ENCODE measurements around the gene SWI5.
"Not testable (repeated sequence)": the region's sequence is repeated elsewhere in the genome, so short reads cannot be mapped to it uniquely, and the experiment has no call there.

The SWI5 gene

GRCh38 chr9:128276008-128276573 lies at the start of gene SWI5:
TSS of gene SWI5 (plus strand) at chr9:128276276.
- peak; percentile 100 for DNase-seq (ENCODE audit: low read depth)

- DNase-seq (ENCODE audit: low read depth) = no peak
These were observed 49.7 kb upstream of the SWI5 start for GRCh38 chr9:128226412-128226801.

GRCh38 chr9:128230897-128231296 lies 45.2 kb upstream of the SWI5 start:
- not testable (repeated sequence) for DNase-seq (ENCODE audit: low read depth)

GRCh38 chr9:128231638-128232527 lies 44.2 kb upstream of the SWI5 start:
- DNase-seq (ENCODE audit: low read depth) = no peak

- DNase-seq (ENCODE audit: low read depth) = no peak
These were observed 43.3 kb upstream of the SWI5 start for GRCh38 chr9:128232528-128233428.

GRCh38 chr9:128233817-128234406 lies 42.2 kb upstream of the SWI5 start:
- DNase-seq (ENCODE audit: low read depth) = no peak

GRCh38 chr9:128242124-128242523 lies 34.0 kb upstream of the SWI5 start:
- DNase-seq (ENCODE audit: low read depth) = no peak

- no peak for DNase-seq (ENCODE audit: low read depth)
These were observed 33.3 kb upstream of the SWI5 start for GRCh38 chr9:128242828-128243214.

- no peak for DNase-seq (ENCODE audit: low read depth)
These were observed 32.7 kb upstream of the SWI5 start for GRCh38 chr9:128243215-128244018.

GRCh38 chr9:128244091-128244836 lies 31.8 kb upstream of the SWI5 start:
- no peak for DNase-seq (ENCODE audit: low read depth)

- no peak for DNase-seq (ENCODE audit: low read depth)
These were observed 31.2 kb upstream of the SWI5 start for GRCh38 chr9:128244837-128245231.

- DNase-seq (ENCODE audit: low read depth) = no peak
These were observed 30.5 kb upstream of the SWI5 start for GRCh38 chr9:128245421-128246151.

GRCh38 chr9:128246471-128246870 lies 29.6 kb upstream of the SWI5 start:
- DNase-seq (ENCODE audit: low read depth) = no peak

GRCh38 chr9:128247226-128247803 lies 28.8 kb upstream of the SWI5 start:
- no peak for DNase-seq (ENCODE audit: low read depth)

- DNase-seq (ENCODE audit: low read depth) = no peak
These were observed 26.5 kb upstream of the SWI5 start for GRCh38 chr9:128249558-128249907.

GRCh38 chr9:128249908-128250838 lies 25.9 kb upstream of the SWI5 start:
- DNase-seq (ENCODE audit: low read depth) = peak; percentile 97

- DNase-seq (ENCODE audit: low read depth) = no peak
These were observed 25.0 kb upstream of the SWI5 start for GRCh38 chr9:128250839-128251731.

- DNase-seq (ENCODE audit: low read depth) = no peak
These were observed 24.4 kb upstream of the SWI5 start for GRCh38 chr9:128251732-128252100.

All from stimulated activated CD8-positive, alpha-beta memory T cell treated with anti-CD3 and anti-CD28 coated beads, Interleukin-12 subunit alpha, Interleukin-12 subunit beta, amount 100 ng/mL, for 1 hour (primary cell).